GM21360 (cell line): ENCODE data around the gene ROPN1L.
"Not testable (repeated sequence)": the region's sequence is repeated elsewhere in the genome, so short reads cannot be mapped to it uniquely, and the experiment has no call there.

Experiments
- ATAC-seq: cut with Tn5 transposase; IDR thresholded peaks from one replicate; pipeline ENCODE4 v1.9.1; 2021; ENCODE audit warnings: mild to moderate bottlenecking, moderate library complexity; ENCODE audit not compliant: unreplicated experiment

Gene ROPN1L

GRCh38 chr5:10497554-10497953 lies 55.9 kb downstream of the ROPN1L start:
- no peak for ATAC-seq

- ATAC-seq, result no peak
Observed at GRCh38 chr5:10498350-10498749, 56.7 kb downstream of the ROPN1L start.

- ATAC-seq, result no peak
Observed at GRCh38 chr5:10499066-10499465, 57.4 kb downstream of the ROPN1L start.

GRCh38 chr5:10499776-10500175 lies 58.1 kb downstream of the ROPN1L start:
- ATAC-seq, result no peak

GRCh38 chr5:10500669-10501068 lies 59.0 kb downstream of the ROPN1L start:
- ATAC-seq, result no peak

- no peak for ATAC-seq
Observed at GRCh38 chr5:10501554-10502075, 59.9 kb downstream of the ROPN1L start.

GRCh38 chr5:10502130-10502529 lies 60.5 kb downstream of the ROPN1L start:
- no peak for ATAC-seq

- ATAC-seq, result no peak
Observed at GRCh38 chr5:10502578-10502977, 60.9 kb downstream of the ROPN1L start.

- ATAC-seq, result no peak
Observed at GRCh38 chr5:10503321-10503720, 61.6 kb downstream of the ROPN1L start.

GRCh38 chr5:10503997-10504793 lies 62.5 kb downstream of the ROPN1L start:
- no peak for ATAC-seq

- ATAC-seq, result peak; percentile 66
Observed at GRCh38 chr5:10505517-10506095, 63.9 kb downstream of the ROPN1L start.

- ATAC-seq, result no peak
Observed at GRCh38 chr5:10506535-10506934, 64.9 kb downstream of the ROPN1L start.

- ATAC-seq, result no peak
Observed at GRCh38 chr5:10507575-10508096, 66.0 kb downstream of the ROPN1L start.

GRCh38 chr5:10509575-10509974 lies 67.9 kb downstream of the ROPN1L start:
- no peak for ATAC-seq

- ATAC-seq, result no peak
Observed at GRCh38 chr5:10511741-10512640, 70.3 kb downstream of the ROPN1L start.

GRCh38 chr5:10513501-10514442 lies 72.1 kb downstream of the ROPN1L start:
- no peak for ATAC-seq

GRCh38 chr5:10514572-10514971 lies 72.9 kb downstream of the ROPN1L start:
- not testable (repeated sequence) for ATAC-seq
